ENCODE results near the gene LASP1.

LASP1 gene

GRCh38 chr17:38869526-38870258 lies at the start of gene LASP1:
TSS of gene LASP1 (plus strand) at chr17:38870058. CDS start at chr17:38870190, 132 bp downstream.
- Histone ChIP-seq H3K27me3 (ENCODE audit: control insufficient read depth, insufficient read depth, low read length) (no peaks in the 10 kb centered on the region), H3K9me3 (ENCODE audit: control insufficient read depth, insufficient read depth, low read length) (no peaks in the 10 kb centered on the region), H3K9ac (ENCODE audit: low read depth, low read length) (peak within 1 kb of the TSS; percentile 89), H3K4me3 (ENCODE audit: low read depth, low read length) (peak within 1 kb of the TSS; percentile 100), H3K36me3 (ENCODE audit: control insufficient read depth, insufficient read depth, low read length) (peaks cover 6% of the 10 kb centered on the region), H3K27ac (ENCODE audit: low read depth, low read length) (peak within 1 kb of the TSS; percentile 96), H3K4me1 (ENCODE audit: control insufficient read depth, insufficient read depth, low read length) (peaks cover 40% of the 10 kb centered on the region)

- H3K4me1 ChIP-seq (ENCODE audit: control insufficient read depth, insufficient read depth, low read length): no peaks in the 10 kb centered on the region; the same call in 1 of the 2 replicates
- H3K9me3 ChIP-seq (ENCODE audit: control insufficient read depth, insufficient read depth, low read length): no peaks in the 10 kb centered on the region
- H3K36me3 ChIP-seq (ENCODE audit: control insufficient read depth, insufficient read depth, low read length): peaks cover 11% of the 10 kb centered on the region
- peak within 1 kb of the TSS; percentile 98 for H3K9ac ChIP-seq (ENCODE audit: low read depth, low read length)
- H3K27me3 ChIP-seq (ENCODE audit: control insufficient read depth, insufficient read depth, low read length): no peaks in the 10 kb centered on the region
- H3K4me3 ChIP-seq (ENCODE audit: low read depth, low read length): peak within 1 kb of the TSS; percentile 86
- peak within 1 kb of the TSS; percentile 99 for H3K27ac ChIP-seq (ENCODE audit: low read depth, low read length)
Observed at GRCh38 chr17:38824899-38825761, 44.7 kb upstream of the LASP1 start, which contains the start of gene CWC25. TSS of gene CWC25 (minus strand) at chr17:38825321. CDS start at chr17:38825183, 138 bp downstream.

GRCh38 chr17:38825762-38826247 lies 44.1 kb upstream of the LASP1 start:
- Histone ChIP-seq H3K9ac (ENCODE audit: low read depth, low read length) (peak overlapping the region; percentile 98), H3K4me3 (ENCODE audit: low read depth, low read length) (peak overlapping the region; percentile 86), H3K9me3 (ENCODE audit: control insufficient read depth, insufficient read depth, low read length) (no peaks in the 10 kb centered on the region), H3K27ac (ENCODE audit: low read depth, low read length) (peak overlapping the region; percentile 99), H3K27me3 (ENCODE audit: control insufficient read depth, insufficient read depth, low read length) (no peaks in the 10 kb centered on the region), H3K36me3 (ENCODE audit: control insufficient read depth, insufficient read depth, low read length) (peaks cover 4% of the 10 kb centered on the region), H3K4me1 (ENCODE audit: control insufficient read depth, insufficient read depth, low read length) (no peaks in the 10 kb centered on the region; the same call in 1 of the 2 replicates)

GRCh38 chr17:38844261-38844757 lies 25.5 kb upstream of the LASP1 start:
- H3K4me1 ChIP-seq (ENCODE audit: control insufficient read depth, insufficient read depth, low read length): no peaks in the 10 kb centered on the region
- H3K27ac ChIP-seq (ENCODE audit: low read depth, low read length): peak overlapping the region; percentile 47
- no peak overlapping the region for H3K9ac ChIP-seq (ENCODE audit: low read depth, low read length)
- H3K9me3 ChIP-seq (ENCODE audit: control insufficient read depth, insufficient read depth, low read length): no peaks in the 10 kb centered on the region
- H3K27me3 ChIP-seq (ENCODE audit: control insufficient read depth, insufficient read depth, low read length): no peaks in the 10 kb centered on the region
- no peak overlapping the region for H3K4me3 ChIP-seq (ENCODE audit: low read depth, low read length)
- peaks cover 26% of the 10 kb centered on the region for H3K36me3 ChIP-seq (ENCODE audit: control insufficient read depth, insufficient read depth, low read length)

GRCh38 chr17:38848557-38848891 lies 21.3 kb upstream of the LASP1 start:
- Histone ChIP-seq H3K9ac (ENCODE audit: low read depth, low read length) (no peak overlapping the region), H3K36me3 (ENCODE audit: control insufficient read depth, insufficient read depth, low read length) (peaks cover 64% of the 10 kb centered on the region), H3K4me3 (ENCODE audit: low read depth, low read length) (no peak overlapping the region), H3K27ac (ENCODE audit: low read depth, low read length) (no peak overlapping the region), H3K9me3 (ENCODE audit: control insufficient read depth, insufficient read depth, low read length) (no peaks in the 10 kb centered on the region), H3K4me1 (ENCODE audit: control insufficient read depth, insufficient read depth, low read length) (no peaks in the 10 kb centered on the region), H3K27me3 (ENCODE audit: control insufficient read depth, insufficient read depth, low read length) (no peaks in the 10 kb centered on the region)

- H3K4me3 ChIP-seq (ENCODE audit: low read depth, low read length): no peak overlapping the region
- peak overlapping the region; percentile 37 for H3K27ac ChIP-seq (ENCODE audit: low read depth, low read length)
- H3K9me3 ChIP-seq (ENCODE audit: control insufficient read depth, insufficient read depth, low read length): no peaks in the 10 kb centered on the region
- no peaks in the 10 kb centered on the region for H3K4me1 ChIP-seq (ENCODE audit: control insufficient read depth, insufficient read depth, low read length)
- peaks cover 64% of the 10 kb centered on the region for H3K36me3 ChIP-seq (ENCODE audit: control insufficient read depth, insufficient read depth, low read length)
- H3K9ac ChIP-seq (ENCODE audit: low read depth, low read length): no peak overlapping the region
- H3K27me3 ChIP-seq (ENCODE audit: control insufficient read depth, insufficient read depth, low read length): no peaks in the 10 kb centered on the region
Observed at GRCh38 chr17:38848939-38849605, 20.8 kb upstream of the LASP1 start.

- Histone ChIP-seq H3K9ac (ENCODE audit: low read depth, low read length) (no peak overlapping the region), H3K4me3 (ENCODE audit: low read depth, low read length) (peak overlapping the region; percentile 91; the same call in 1 of the 2 replicates)
Observed at GRCh38 chr17:38850374-38850773, 19.5 kb upstream of the LASP1 start.

GRCh38 chr17:38851434-38851833 lies 18.4 kb upstream of the LASP1 start:
- H3K9me3 ChIP-seq (ENCODE audit: control insufficient read depth, insufficient read depth, low read length): no peaks in the 10 kb centered on the region
- peak overlapping the region; percentile 29 for H3K27ac ChIP-seq (ENCODE audit: low read depth, low read length)
- H3K36me3 ChIP-seq (ENCODE audit: control insufficient read depth, insufficient read depth, low read length): peaks cover 63% of the 10 kb centered on the region
- H3K4me3 ChIP-seq (ENCODE audit: low read depth, low read length): peak overlapping the region; percentile 91
- H3K27me3 ChIP-seq (ENCODE audit: control insufficient read depth, insufficient read depth, low read length): no peaks in the 10 kb centered on the region
- H3K4me1 ChIP-seq (ENCODE audit: control insufficient read depth, insufficient read depth, low read length): no peaks in the 10 kb centered on the region
- peak overlapping the region; percentile 98; the same call in 1 of the 2 replicates for H3K9ac ChIP-seq (ENCODE audit: low read depth, low read length)

More at GRCh38 chr17:38850374-38850773, 19.5 kb upstream of the LASP1 start:
- H3K9me3 ChIP-seq (ENCODE audit: control insufficient read depth, insufficient read depth, low read length): no peaks in the 10 kb centered on the region
- H3K27ac ChIP-seq (ENCODE audit: low read depth, low read length): no peak overlapping the region
- H3K4me1 ChIP-seq (ENCODE audit: control insufficient read depth, insufficient read depth, low read length): no peaks in the 10 kb centered on the region
- no peaks in the 10 kb centered on the region for H3K27me3 ChIP-seq (ENCODE audit: control insufficient read depth, insufficient read depth, low read length)
- peaks cover 64% of the 10 kb centered on the region for H3K36me3 ChIP-seq (ENCODE audit: control insufficient read depth, insufficient read depth, low read length)

- H3K4me1 ChIP-seq (ENCODE audit: control insufficient read depth, insufficient read depth, low read length): no peaks in the 10 kb centered on the region
- peak overlapping the region; percentile 98 for H3K27ac ChIP-seq (ENCODE audit: low read depth, low read length)
- H3K4me3 ChIP-seq (ENCODE audit: low read depth, low read length): peak overlapping the region; percentile 91
- peak overlapping the region; percentile 98 for H3K9ac ChIP-seq (ENCODE audit: low read depth, low read length)
- no peaks in the 10 kb centered on the region for H3K9me3 ChIP-seq (ENCODE audit: control insufficient read depth, insufficient read depth, low read length)
- peaks cover 52% of the 10 kb centered on the region for H3K36me3 ChIP-seq (ENCODE audit: control insufficient read depth, insufficient read depth, low read length)
- H3K27me3 ChIP-seq (ENCODE audit: control insufficient read depth, insufficient read depth, low read length): no peaks in the 10 kb centered on the region
Observed at GRCh38 chr17:38852771-38853291, 17.0 kb upstream of the LASP1 start.
